HFF-Myc (cell line): ENCODE measurements around the gene OSGIN1.

ENCODE experiments used
- DNase-seq: peaks from one replicate; pipeline ENCODE4 v3.0.0-alpha.2; 2011; ENCODE audit warnings: low read depth; ENCODE audit errors: extremely low read depth
- H3K4me3 ChIP-seq: replicated peaks from 2 replicates; pipeline ENCODE4 v1.5.1; 2011; ENCODE audit warnings: low read depth, mild to moderate bottlenecking, control low read depth, low read length
- TF ChIP-seq, protein P1 (sequence below): IDR thresholded peaks from 2 replicates; pipeline ENCODE4 v1.5.1; 2012; ENCODE audit warnings: mild to moderate bottlenecking, low read depth, low read length, control low read depth; ENCODE audit errors: missing control alignments

The OSGIN1 gene

DNA sequence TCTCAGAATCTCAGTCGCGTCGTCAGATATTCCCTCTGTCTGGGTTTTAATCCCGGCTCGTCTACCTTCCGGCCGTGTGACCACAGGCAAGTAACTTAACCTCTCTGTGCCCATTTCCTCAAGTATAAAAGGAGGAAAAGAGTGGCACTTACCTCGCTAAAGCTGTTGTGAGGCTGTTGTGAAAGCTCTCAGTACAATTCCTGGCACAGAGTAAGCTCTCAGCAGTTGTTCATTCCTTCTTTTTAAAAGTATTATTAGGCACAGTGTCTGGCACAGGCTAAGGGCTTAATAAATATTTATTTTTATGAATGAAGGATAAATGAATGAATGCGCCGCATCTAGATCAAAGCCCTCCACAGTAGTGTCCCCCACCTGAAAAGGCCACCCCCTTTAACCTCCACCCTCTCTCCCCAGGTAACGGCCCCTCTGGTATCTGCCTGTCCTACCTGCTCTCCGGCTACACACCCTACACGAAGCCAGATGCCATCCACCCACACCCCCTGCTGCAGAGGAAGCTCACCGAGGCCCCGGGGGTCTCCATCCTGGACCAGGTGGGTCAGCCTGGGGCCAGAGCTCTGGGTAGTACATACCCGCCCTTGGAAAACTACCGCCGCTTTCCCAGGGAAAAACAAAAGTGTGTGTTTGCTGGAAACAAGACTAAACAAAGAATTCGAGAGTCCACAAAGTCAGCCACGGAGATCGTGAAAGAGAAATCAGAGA lies 6.0 kb downstream of the OSGIN1 start:
- no peak for DNase-seq
- TF ChIP-seq, protein P1, sequence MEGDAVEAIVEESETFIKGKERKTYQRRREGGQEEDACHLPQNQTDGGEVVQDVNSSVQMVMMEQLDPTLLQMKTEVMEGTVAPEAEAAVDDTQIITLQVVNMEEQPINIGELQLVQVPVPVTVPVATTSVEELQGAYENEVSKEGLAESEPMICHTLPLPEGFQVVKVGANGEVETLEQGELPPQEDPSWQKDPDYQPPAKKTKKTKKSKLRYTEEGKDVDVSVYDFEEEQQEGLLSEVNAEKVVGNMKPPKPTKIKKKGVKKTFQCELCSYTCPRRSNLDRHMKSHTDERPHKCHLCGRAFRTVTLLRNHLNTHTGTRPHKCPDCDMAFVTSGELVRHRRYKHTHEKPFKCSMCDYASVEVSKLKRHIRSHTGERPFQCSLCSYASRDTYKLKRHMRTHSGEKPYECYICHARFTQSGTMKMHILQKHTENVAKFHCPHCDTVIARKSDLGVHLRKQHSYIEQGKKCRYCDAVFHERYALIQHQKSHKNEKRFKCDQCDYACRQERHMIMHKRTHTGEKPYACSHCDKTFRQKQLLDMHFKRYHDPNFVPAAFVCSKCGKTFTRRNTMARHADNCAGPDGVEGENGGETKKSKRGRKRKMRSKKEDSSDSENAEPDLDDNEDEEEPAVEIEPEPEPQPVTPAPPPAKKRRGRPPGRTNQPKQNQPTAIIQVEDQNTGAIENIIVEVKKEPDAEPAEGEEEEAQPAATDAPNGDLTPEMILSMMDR, result no peak
- no peak overlapping the region for H3K4me3 ChIP-seq

DNA sequence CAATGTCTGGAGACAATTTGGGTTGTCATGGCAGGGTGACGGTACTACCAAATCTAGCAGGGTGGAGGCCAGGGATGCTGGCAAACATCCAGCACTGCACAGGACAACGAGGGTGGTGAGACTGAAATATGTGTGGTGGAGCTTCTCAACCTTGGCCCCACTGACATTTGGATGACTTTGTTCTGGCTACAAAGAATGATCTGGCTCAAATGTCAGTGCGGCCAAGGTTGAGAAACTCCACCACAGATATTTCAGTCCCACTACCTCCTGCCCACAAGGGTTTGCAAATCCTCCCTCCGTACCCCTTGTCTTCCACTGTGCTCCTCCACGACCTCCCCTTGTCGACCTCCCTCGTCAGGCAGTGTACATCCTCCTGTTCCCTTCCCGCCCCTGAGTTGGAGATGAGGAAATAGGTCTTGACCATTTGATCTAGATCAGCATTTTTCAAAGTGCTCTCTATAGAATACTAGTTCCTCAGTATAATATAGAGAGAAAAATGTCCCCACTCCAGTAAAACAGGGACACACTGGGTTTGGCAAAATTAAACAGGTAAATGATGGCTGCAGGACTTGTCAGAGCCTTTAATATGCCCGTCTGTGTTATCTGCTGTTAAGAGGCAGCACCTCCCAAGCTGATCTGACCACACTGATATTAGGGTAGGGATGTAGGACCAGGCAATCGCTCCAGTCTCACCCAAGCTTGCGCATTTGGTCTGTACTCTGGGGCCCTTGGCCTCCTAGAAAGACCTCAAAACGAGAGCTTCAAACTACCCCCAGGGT lies 6.8 kb downstream of the OSGIN1 start:
- no peak for DNase-seq
- no peak overlapping the region for H3K4me3 ChIP-seq
- TF ChIP-seq, protein P1, result no peak

DNA sequence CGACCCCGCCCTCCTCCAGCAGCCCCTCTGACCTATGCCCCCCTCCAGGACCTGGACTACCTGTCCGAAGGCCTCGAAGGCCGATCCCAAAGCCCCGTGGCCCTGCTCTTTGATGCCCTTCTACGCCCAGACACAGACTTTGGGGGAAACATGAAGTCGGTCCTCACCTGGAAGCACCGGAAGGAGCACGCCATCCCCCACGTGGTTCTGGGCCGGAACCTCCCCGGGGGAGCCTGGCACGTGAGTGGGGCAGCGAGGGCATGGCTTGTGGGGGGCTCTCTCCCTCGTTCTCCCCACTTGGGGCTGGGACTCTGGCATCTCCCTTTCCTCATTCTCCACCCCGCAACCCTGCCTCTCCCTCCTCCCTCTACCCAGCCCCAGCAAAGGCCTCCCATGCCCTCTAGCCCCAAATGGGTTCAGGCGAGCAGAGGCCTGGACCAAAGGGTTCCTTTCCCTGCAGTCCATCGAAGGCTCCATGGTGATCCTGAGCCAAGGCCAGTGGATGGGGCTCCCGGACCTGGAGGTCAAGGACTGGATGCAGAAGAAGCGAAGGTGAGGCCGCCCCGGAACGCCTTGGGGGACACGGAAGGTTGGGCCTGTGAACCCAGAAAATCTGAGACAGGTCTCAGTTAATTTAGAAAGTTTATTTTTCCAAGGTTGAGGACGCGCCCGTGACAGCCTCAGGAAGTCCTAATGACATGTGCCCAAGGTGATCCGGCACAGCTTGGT lies 7.6 kb downstream of the OSGIN1 start:
- DNase-seq, result no peak
- TF ChIP-seq, protein P1, result no peak
- no peak overlapping the region for H3K4me3 ChIP-seq

DNA sequence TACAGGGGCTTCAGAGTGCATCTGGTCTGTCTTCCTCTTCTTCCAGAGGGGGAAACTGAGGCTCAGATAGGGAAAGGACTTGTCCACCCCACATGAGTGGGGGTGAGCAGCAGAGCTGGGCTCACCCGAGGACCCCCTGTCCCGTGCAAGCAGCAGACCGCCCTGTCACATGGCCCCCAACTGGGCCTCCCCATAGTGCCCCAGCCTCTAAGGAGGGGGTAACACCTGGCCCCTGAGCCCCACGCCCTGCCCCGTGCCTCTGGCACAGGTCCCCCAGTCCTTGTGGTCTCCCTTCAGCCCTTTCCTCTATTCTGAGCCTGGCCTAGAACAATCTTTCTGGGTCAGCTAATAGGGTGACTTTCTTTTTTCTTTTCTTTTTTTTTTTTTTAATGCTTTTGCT lies 8.6 kb downstream of the OSGIN1 start:
- DNase-seq, result no peak
- TF ChIP-seq, protein P1, result no peak

DNA sequence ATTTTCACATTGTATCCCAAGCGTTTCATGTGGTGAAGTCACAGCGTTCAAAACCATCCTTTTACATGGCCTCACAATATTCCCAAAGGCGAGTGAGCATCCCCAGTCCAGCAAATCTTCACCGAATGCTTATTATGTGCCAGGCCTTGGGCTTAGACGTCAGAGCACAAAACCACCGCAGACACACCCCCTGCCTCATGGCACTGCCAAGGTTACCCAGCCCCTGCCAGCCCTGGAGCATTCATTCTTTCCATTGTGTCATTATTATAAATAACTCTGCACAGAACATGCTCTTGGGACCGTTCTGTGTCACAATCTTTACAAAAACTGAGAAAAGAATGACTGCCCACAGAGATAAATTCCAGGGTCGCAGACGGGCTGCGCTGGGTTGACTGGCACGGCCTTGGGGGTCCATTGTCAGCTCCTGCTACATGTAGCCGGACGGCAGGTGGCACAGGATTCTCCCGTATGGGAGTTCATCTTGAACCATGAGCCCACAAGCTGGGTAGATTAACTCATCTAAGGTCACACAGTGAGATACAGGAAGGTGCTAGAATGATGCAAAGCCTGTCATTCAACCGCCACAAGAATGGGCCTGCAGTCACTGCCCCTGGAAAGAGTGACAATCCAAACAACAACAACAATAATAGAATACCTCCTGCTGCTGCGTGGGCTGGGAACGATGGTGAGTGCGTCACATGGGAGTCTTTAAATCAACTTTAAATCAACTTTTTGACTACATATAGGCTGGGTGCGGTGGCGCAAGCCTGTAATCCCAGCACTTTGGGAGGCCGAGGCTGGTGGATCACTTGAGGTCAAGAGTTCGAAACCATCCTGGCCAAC lies 10.5 kb downstream of the OSGIN1 start:
- DNase-seq, result no peak
- TF ChIP-seq, protein P1, result no peak
- no peak overlapping the region for H3K4me3 ChIP-seq

More for the DNA sequence above, 8.6 kb downstream of the OSGIN1 start:
- H3K4me3 ChIP-seq, result no peak overlapping the region
